ENCODE measurements around the gene SNED1. TPM values are rescaled to one million over a fixed set of nuclear protein-coding genes. Genes with fewer than 3 reads are reported as not detected.

The SNED1 gene
- total RNA-seq (10 to 100 TPM in 1 of 10 donors, 1 to 10 TPM in 9; 3.9 to 12.7 (median 6.3) TPM), polyA plus RNA-seq (1 to 10 TPM; 4.2 to 6.9 TPM)
- long read RNA-seq, donor 1, partial matches to known transcripts, result 3 of 13 reads
- long read RNA-seq, donor 1, other reads (novel, unspliced or antisense), result 9 of 13 reads
- long read RNA-seq, donor 2, partial matches to known transcripts, result 5 of 7 reads
- long read RNA-seq, donor 2, other reads (novel, unspliced or antisense), result 2 of 7 reads
- long read RNA-seq, donor 3, partial matches to known transcripts, result 12 of 20 reads
- long read RNA-seq, donor 3, other reads (novel, unspliced or antisense), result 8 of 20 reads

GRCh38 chr2:240997856-240998705 lies at the start of gene SNED1:
Gene SNED1, plus strand, starts transcription at chr2:240998618. Its CDS starts 220 bp downstream, at chr2:240998838.
- H3K4me1 ChIP-seq, result peaks cover 11 to 54% (median 28%) of the 10 kb centered on the region in 9 donors
- intact Hi-C loops (cut with DNase I), result loop anchor here in 4 of 10 donors (5.0 to 10.0 kb wide), 3 partner anchors 81 to 143 kb away; no protein-coding TSS in a partner anchor
- DNase-seq (peak; percentile 90), ATAC-seq (peak; percentile 85 to 93 (median 90))
- H3K9me3 ChIP-seq, result peaks cover 0 to 4% (median 0%) of the 10 kb centered on the region in 11 donors
- TF ChIP-seq, protein P1, sequence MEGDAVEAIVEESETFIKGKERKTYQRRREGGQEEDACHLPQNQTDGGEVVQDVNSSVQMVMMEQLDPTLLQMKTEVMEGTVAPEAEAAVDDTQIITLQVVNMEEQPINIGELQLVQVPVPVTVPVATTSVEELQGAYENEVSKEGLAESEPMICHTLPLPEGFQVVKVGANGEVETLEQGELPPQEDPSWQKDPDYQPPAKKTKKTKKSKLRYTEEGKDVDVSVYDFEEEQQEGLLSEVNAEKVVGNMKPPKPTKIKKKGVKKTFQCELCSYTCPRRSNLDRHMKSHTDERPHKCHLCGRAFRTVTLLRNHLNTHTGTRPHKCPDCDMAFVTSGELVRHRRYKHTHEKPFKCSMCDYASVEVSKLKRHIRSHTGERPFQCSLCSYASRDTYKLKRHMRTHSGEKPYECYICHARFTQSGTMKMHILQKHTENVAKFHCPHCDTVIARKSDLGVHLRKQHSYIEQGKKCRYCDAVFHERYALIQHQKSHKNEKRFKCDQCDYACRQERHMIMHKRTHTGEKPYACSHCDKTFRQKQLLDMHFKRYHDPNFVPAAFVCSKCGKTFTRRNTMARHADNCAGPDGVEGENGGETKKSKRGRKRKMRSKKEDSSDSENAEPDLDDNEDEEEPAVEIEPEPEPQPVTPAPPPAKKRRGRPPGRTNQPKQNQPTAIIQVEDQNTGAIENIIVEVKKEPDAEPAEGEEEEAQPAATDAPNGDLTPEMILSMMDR (IDR thresholded peaks at IDR 0.05), result no peak
- peak within 1 kb of the TSS; percentile 25 to 88 (median 66) for H3K4me3 ChIP-seq
- peak within 1 kb of the TSS; percentile 66 to 89 (median 81) for H3K27ac ChIP-seq
- 5 to 6% methylated on average over 50 to 61 of the region's 61 CpGs for WGBS, 2 donors
- peaks cover 0 to 14% (median 0%) of the 10 kb centered on the region in 7 donors for H3K27me3 ChIP-seq
- H3K36me3 ChIP-seq, result peaks cover 0 to 7% (median 0%) of the 10 kb centered on the region in 9 donors

- Histone ChIP-seq H3K36me3 (no peaks in the 10 kb centered on the region), H3K27me3 (peaks cover 0 to 5% (median 0%) of the 10 kb centered on the region in 7 donors), H3K4me3 (no peak overlapping the region), H3K27ac (no peak overlapping the region), H3K4me1 (peaks cover 0 to 8% (median 0%) of the 10 kb centered on the region in 9 donors), H3K9me3 (no peaks in the 10 kb centered on the region)
- 81 to 83% methylated on average over 23 of the region's 23 CpGs for WGBS, 2 donors
- DNase-seq (no peak), ATAC-seq (no peak)
- intact Hi-C loops (cut with DNase I), result no loop called here
- TF ChIP-seq, protein P1 (IDR thresholded peaks at IDR 0.05), result no peak
Observed at GRCh38 chr2:240948905-240949790, 49.3 kb upstream of the SNED1 start.

GRCh38 chr2:240949791-240950705 lies 48.4 kb upstream of the SNED1 start:
- intact Hi-C loops (cut with DNase I), result no loop called here
- ATAC-seq, result no peak
- no peaks in the 10 kb centered on the region for H3K36me3 ChIP-seq
- H3K9me3 ChIP-seq, result no peaks in the 10 kb centered on the region
- WGBS, 2 donors, result 85 to 89% methylated on average over 14 of the region's 14 CpGs
- peaks cover 0 to 5% (median 0%) of the 10 kb centered on the region in 7 donors for H3K27me3 ChIP-seq
- DNase-seq, result no peak
- H3K27ac ChIP-seq, result no peak overlapping the region
- H3K4me3 ChIP-seq, result no peak overlapping the region
- H3K4me1 ChIP-seq, result peaks cover 0 to 8% (median 0%) of the 10 kb centered on the region in 9 donors
- TF ChIP-seq, protein P1 (IDR thresholded peaks at IDR 0.05), result no peak
